Vagina (tissue), 2 donors: ENCODE results near the gene PKD1.

Experiments used
- CTCF ChIP-seq, 3 experiments: fragments of 450-650 bp in 2 of 3; fragments of 200-600 bp in 1 of 3; sonication (generic) in 1 of 3; IDR thresholded peaks; one replicate each; pipeline ENCODE4 v1.5.1; 2017 to 2019; ENCODE audit warnings: antibody characterized with exemption in 3 of 3, mild to moderate bottlenecking in 2 of 3, moderate library complexity in 2 of 3
- POLR2A ChIP-seq, 2 donors: fragments of 450-650 bp; IDR thresholded peaks; one replicate each; pipeline ENCODE4 v1.6.1; 2017; ENCODE audit warnings: antibody characterized with exemption in 2 of 2, mild to moderate bottlenecking in 2 of 2, moderate library complexity in 2 of 2

GRCh38 chr16:2060346-2060745, 75.4 kb downstream of the PKD1 start:
- TF ChIP-seq CTCF (IDR thresholded peaks at IDR 0.05) (no peak), POLR2A (IDR thresholded peaks at IDR 0.05) (no peak)
